HUES48 (cell line): ENCODE data around the gene NEGR1.
A peak's percentile ranks its signal among the peaks of the same experiment; 100 is the strongest.

Source experiments
- H3K27ac ChIP-seq: one replicate; pipeline ENCODE4 v1.7.0; 2013; ENCODE audit warnings: low read depth, low read length, inconsistent platforms
- H3K27me3 ChIP-seq: 2 replicates; pipeline ENCODE4 v1.6.1; 2013; ENCODE audit warnings: mild to moderate bottlenecking, low read length; ENCODE audit not compliant: control insufficient read depth, insufficient read depth
- H3K36me3 ChIP-seq: 2 replicates; pipeline ENCODE4 v1.6.1; 2013; ENCODE audit warnings: low read length; ENCODE audit not compliant: control insufficient read depth, insufficient read depth
- H3K4me1 ChIP-seq: 2 replicates; pipeline ENCODE4 v1.6.1; 2013; ENCODE audit warnings: mild to moderate bottlenecking, low read length; ENCODE audit not compliant: control insufficient read depth, insufficient read depth
- H3K4me3 ChIP-seq: 2 replicates; pipeline ENCODE4 v1.5.1; 2013; ENCODE audit warnings: mild to moderate bottlenecking, low read depth, low read length
- H3K9ac ChIP-seq: 2 replicates; pipeline ENCODE4 v1.6.1; 2013; ENCODE audit warnings: mild to moderate bottlenecking, low read depth, low read length, moderate library complexity
- H3K9me3 ChIP-seq: 2 replicates; pipeline ENCODE4 v1.6.1; 2013; ENCODE audit warnings: low read length; ENCODE audit not compliant: control insufficient read depth, insufficient read depth

Gene NEGR1

DNA sequence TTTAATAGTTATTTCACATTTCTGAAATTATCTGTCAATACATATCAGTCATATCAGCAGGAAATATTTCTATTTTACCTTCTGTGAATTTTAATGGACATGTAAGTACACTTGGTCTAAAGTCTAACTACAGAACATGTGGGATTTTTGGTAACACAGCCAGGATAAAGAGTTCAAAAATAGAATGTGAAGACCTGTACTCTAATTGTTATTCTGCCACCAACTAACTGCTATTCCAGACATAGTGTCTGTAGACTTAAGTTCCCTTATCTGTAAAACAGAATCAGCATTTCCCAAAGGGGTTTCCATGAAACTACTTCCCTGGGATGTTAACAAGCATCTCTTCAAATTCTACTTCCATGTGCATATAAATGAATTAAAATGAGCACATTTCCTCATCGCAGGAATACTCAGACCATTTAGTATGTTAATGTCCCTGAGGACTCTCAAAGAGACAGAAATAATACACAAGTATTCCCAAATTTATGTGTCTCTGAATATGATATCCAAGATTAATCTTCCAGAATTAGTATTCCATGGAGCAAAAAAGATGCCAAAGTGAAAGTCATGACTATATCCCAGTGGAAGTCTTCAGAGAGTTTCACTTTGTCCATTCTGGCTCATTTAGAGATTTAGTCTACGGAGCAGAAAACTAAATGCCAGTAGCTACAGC lies 325.6 kb downstream of the NEGR1 start:
- H3K9me3 ChIP-seq: no peaks in the 10 kb centered on the region
- no peaks in the 10 kb centered on the region for H3K27me3 ChIP-seq
- H3K4me1 ChIP-seq: peaks cover 8% of the 10 kb centered on the region; the same call in 1 of the 2 replicates
- no peak overlapping the region for H3K4me3 ChIP-seq
- H3K27ac ChIP-seq: no peak overlapping the region
- no peaks in the 10 kb centered on the region for H3K36me3 ChIP-seq
- no peak overlapping the region for H3K9ac ChIP-seq

DNA sequence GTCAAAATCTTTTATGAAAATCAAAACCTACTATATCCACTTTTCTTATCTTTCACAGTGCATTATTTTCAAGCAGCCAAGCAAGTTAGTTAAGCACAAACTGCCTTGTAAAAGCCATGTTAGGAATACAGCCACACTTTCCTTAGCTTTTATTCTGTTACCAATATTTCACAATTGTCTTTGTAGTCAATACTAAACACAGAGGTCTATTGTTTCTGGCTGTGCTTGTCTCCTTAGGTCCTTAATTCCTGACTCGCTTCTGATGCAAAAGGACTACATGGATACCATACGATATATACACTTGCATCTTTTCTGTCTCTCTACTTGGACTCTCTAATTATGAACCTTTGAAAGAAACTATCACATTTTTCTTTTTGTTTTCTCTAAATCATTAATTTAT lies 331.8 kb downstream of the NEGR1 start:
- Histone ChIP-seq H3K4me1 (peaks cover 8% of the 10 kb centered on the region; the same call in 1 of the 2 replicates), H3K27ac (no peak overlapping the region), H3K4me3 (no peak overlapping the region), H3K9ac (no peak overlapping the region), H3K36me3 (no peaks in the 10 kb centered on the region), H3K9me3 (no peaks in the 10 kb centered on the region), H3K27me3 (no peaks in the 10 kb centered on the region)

DNA sequence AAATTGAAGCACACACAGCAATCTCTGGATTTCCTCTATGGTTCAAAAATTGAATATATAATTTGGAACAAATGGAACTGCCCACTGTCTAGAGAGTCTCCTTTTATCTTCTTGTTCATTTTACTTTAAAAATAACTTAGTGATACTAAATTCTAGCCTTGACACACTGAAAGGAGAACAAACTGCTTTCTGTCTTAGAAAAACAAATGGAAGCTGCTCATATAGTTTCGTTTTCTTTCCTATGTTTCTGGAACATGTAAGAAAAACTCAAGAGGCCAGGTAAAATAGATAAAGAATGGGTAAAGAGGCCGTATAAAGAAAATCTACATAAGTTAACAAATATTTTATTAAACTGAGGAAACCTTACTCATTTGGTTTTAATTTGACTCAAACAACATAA lies 332.7 kb downstream of the NEGR1 start:
- Histone ChIP-seq H3K27ac (no peak overlapping the region), H3K4me3 (no peak overlapping the region), H3K36me3 (no peaks in the 10 kb centered on the region), H3K9me3 (no peaks in the 10 kb centered on the region), H3K9ac (no peak overlapping the region), H3K4me1 (peaks cover 8% of the 10 kb centered on the region; the same call in 1 of the 2 replicates), H3K27me3 (no peaks in the 10 kb centered on the region)

DNA sequence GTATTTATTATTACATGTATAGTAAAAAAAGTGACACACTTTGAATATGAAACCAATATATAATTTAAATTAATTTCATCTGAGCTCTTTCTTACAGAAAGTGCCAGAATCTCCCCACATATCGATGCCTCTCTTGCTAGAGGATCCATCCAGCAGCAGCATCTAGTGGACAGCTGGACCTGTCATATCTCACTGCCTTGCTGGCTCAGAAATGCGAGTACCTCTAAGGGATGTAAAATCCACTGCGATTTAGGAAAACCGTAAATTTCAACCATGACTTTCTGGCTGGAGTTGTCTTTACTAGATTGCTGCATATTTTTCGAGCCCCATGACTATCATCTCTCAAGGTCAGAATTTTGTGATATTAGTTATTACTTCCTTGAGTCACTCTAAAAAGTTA lies 333.8 kb downstream of the NEGR1 start:
- Histone ChIP-seq H3K4me3 (no peak overlapping the region), H3K27ac (no peak overlapping the region), H3K4me1 (peaks cover 2% of the 10 kb centered on the region; the same call in 1 of the 2 replicates), H3K27me3 (no peaks in the 10 kb centered on the region), H3K9me3 (no peaks in the 10 kb centered on the region), H3K9ac (no peak overlapping the region), H3K36me3 (no peaks in the 10 kb centered on the region)

DNA sequence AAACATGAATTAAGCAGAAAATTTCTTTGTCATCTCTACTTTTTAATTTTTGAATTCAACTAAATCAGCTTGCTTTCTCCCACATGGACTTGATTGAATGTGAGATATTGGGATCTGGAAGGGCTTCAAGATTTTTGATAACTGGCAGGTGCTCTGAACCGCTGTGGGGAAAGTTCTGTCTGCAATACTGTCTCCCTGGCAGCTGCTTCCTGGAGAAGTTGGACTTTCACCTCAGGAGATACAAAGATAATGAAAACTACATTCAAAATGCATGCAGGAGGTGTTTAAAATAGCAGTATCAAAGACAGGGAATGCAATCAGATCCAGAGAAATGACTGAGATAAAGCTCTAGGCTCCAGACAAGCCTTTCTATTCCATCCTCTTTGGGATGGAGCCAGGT lies 338.3 kb downstream of the NEGR1 start:
- Histone ChIP-seq H3K36me3 (no peaks in the 10 kb centered on the region), H3K4me1 (no peaks in the 10 kb centered on the region), H3K9ac (no peak overlapping the region), H3K27me3 (no peaks in the 10 kb centered on the region), H3K9me3 (no peaks in the 10 kb centered on the region), H3K27ac (no peak overlapping the region), H3K4me3 (no peak overlapping the region)

DNA sequence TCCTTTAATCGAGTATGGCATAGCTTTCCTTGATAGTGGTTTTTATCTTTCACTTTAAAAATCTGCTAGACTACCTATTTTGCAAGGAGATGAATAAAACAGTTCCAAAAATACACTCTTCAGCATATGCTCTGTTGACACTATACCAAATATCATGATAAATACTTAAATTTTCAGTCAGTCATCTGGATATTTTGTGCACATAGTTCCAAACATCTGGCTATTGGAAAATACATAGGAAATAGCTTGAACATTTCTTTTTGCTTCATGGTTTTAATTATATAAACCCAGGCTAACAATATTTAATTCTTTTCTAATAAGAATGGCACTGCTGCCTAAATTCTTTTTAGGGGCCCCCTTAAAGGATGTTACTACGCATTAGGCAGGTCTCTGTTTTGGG lies 342.1 kb downstream of the NEGR1 start:
- no peaks in the 10 kb centered on the region for H3K36me3 ChIP-seq
- no peaks in the 10 kb centered on the region for H3K4me1 ChIP-seq
- no peak overlapping the region for H3K9ac ChIP-seq
- H3K4me3 ChIP-seq: no peak overlapping the region
- H3K27ac ChIP-seq: no peak overlapping the region
- no peaks in the 10 kb centered on the region for H3K27me3 ChIP-seq
- H3K9me3 ChIP-seq: no peaks in the 10 kb centered on the region

DNA sequence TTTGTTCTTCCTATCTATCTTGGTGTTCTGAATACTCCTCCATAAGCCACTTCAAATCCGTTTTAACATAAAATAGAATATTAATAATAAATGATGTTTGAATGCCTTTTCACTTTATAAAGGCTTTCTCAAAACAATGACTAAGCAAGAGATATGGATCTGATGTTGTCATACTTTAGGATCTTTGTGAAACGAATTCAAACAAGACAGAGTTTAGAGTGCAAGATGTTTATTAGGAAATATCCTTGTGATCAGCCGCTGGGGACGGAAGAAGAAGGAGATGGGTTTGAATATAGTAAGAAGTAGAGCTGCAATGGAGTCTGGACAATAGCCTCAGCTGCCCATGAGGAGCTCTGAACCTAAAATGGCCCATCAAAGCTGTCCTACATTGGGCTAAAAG lies 351.8 kb downstream of the NEGR1 start:
- Histone ChIP-seq H3K9me3 (no peaks in the 10 kb centered on the region), H3K4me3 (no peak overlapping the region), H3K27me3 (no peaks in the 10 kb centered on the region), H3K36me3 (no peaks in the 10 kb centered on the region), H3K4me1 (no peaks in the 10 kb centered on the region), H3K27ac (no peak overlapping the region), H3K9ac (no peak overlapping the region)

DNA sequence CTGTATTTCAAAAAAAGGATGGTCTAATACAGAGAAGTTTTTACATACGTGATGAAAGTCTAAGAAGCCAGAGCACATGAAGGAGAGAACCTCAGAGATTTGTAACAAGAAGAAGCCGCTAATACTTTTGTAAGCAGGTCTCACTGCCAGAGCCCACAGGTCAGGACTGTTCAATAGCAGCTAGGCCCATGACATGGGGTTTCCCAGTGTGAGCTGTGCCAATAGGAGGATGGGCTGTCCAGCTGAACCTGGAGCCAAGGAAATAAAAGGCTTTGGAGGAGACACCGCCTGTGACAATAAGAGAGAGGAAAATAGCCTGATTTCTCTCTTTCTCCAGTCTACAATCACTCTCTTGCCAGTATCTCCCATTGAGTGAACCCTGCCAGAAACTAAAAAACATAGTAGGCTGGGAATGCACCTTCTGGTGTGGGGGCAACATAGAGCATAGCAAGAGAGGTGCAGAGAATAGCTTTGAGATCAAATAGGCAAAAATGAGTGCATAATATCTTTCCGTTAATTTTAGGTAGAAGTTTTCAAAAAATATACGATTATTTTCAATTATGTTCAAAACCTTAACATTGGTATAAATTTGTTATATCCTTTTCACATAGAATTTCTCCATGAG lies 360.3 kb downstream of the NEGR1 start:
- peaks cover 11% of the 10 kb centered on the region for H3K4me1 ChIP-seq
- no peak overlapping the region for H3K9ac ChIP-seq
- no peaks in the 10 kb centered on the region for H3K9me3 ChIP-seq
- H3K36me3 ChIP-seq: no peaks in the 10 kb centered on the region
- no peak overlapping the region for H3K27ac ChIP-seq
- H3K27me3 ChIP-seq: no peaks in the 10 kb centered on the region
- H3K4me3 ChIP-seq: no peak overlapping the region

DNA sequence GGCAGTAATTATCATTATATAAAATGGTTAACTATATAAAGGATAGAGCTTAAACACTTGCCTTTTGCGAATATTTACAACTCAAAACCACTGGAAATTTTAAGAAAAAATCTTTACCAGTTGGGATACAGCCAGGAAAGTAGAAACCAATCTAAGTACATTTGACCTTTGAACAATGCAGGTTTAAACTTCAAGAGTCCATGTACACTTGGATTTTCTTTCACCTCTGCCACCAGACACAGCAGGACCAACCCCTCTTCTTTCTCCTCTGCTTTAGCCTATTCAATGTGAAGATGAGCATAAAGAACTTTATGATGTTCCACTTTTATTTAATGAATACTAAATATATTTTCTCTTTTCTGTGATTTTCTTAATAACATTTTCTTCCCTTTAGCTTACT lies 361.1 kb downstream of the NEGR1 start:
- Histone ChIP-seq H3K4me3 (no peak overlapping the region), H3K27me3 (no peaks in the 10 kb centered on the region), H3K9me3 (no peaks in the 10 kb centered on the region), H3K4me1 (peaks cover 11% of the 10 kb centered on the region), H3K36me3 (no peaks in the 10 kb centered on the region), H3K27ac (no peak overlapping the region), H3K9ac (no peak overlapping the region)

DNA sequence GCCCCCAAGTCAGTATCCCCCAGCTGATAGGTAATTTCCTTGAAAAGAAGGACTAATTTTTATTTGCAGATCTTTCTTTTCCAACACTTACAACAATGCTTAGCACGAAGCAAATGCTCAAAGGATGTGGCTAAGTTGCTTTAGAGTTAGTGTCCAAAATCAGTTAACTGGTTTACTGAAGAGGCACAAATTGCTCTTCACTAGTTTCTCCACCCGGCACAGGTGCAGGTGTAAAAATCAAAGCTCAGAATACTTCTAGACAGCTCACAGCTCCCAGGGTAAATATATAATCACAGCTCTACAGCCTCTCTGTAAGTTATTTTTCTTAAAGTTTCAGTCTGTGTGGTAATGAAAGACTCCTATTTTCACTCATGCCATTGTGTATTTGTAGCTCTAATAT lies 361.8 kb downstream of the NEGR1 start:
- Histone ChIP-seq H3K27me3 (no peaks in the 10 kb centered on the region), H3K9ac (no peak overlapping the region), H3K4me1 (peaks cover 11% of the 10 kb centered on the region), H3K36me3 (no peaks in the 10 kb centered on the region), H3K4me3 (no peak overlapping the region), H3K27ac (no peak overlapping the region), H3K9me3 (no peaks in the 10 kb centered on the region)

DNA sequence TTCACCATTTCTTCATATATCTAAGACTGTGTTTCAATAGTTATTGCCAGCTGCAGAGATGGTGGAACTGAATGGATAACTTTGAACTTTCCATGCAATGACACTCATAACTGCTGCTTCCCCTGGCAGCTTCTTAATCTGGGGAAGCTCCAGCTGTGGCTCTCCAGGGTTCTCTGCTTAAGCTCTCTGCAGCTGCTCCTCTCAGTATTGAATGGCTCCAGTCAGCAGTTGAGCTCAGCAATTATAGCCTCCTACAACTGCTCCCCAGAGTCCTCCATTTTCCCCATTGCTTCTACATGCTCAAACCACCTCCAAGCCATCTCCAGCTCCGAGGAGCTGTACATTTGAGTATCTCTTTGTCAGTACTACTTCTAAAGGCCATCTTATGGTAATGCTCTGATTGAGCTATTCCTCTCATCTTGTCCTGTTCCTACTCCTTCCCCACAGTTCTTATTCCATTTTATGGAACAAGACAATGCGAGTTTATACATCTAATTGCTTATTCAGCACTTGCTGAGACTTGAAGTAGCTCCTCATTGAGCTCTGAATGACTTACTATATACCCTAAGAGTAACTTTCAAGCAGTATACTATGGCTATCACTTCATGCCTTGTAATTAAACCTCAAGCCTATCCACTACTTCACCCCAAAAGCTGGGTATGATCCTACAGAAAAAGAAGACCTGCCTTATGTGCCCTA lies 362.4 kb downstream of the NEGR1 start:
- H3K4me1 ChIP-seq: peaks cover 11% of the 10 kb centered on the region
- no peak overlapping the region for H3K4me3 ChIP-seq
- no peaks in the 10 kb centered on the region for H3K27me3 ChIP-seq
- no peaks in the 10 kb centered on the region for H3K9me3 ChIP-seq
- no peak overlapping the region for H3K9ac ChIP-seq
- peak overlapping the region; percentile 11 for H3K27ac ChIP-seq
- H3K36me3 ChIP-seq: no peaks in the 10 kb centered on the region
